AG10803 (cell line): ENCODE measurements around the gene LGALS8.
"Not testable (repeated sequence)": the region's sequence is repeated elsewhere in the genome, so short reads cannot be mapped to it uniquely, and the experiment has no call there.

ENCODE experiments used
- DNase-seq: peaks from one replicate; pipeline ENCODE4 v3.0.0; 2010; ENCODE audit warnings: low read depth
- H3K4me3 ChIP-seq: 2 replicates; pipeline ENCODE4 v1.5.1; 2011; ENCODE audit warnings: mild to moderate bottlenecking, low read length, control low read depth
- CTCF ChIP-seq: conservative IDR thresholded peaks from 2 replicates; pipeline ENCODE4 v1.5.1; 2011; ENCODE audit warnings: mild to moderate bottlenecking, low read length, control low read depth, inconsistent platforms

Gene LGALS8

GRCh38 chr1:236523704-236524141, at the start of gene LGALS8:
Gene LGALS8 (plus strand): TSS chr1:236523982. CDS start chr1:236526071, 2,089 bp downstream.
- H3K4me3 ChIP-seq: peak within 1 kb of the TSS; percentile 97
- TF ChIP-seq CTCF: no peak
- peak; percentile 84 for DNase-seq

- H3K4me3 ChIP-seq: no peak overlapping the region
- no peak for DNase-seq
- TF ChIP-seq CTCF: no peak
Observed at GRCh38 chr1:236476019-236476418, 47.8 kb upstream of the LGALS8 start.

- no peak overlapping the region for H3K4me3 ChIP-seq
- no peak for TF ChIP-seq CTCF
- DNase-seq: no peak
Observed at GRCh38 chr1:236480758-236481436, 42.9 kb upstream of the LGALS8 start.

- H3K4me3 ChIP-seq: no peak overlapping the region
- DNase-seq: no peak
- TF ChIP-seq CTCF: no peak
Observed at GRCh38 chr1:236484310-236484971, 39.3 kb upstream of the LGALS8 start.

- H3K4me3 ChIP-seq: no peak overlapping the region
- DNase-seq: no peak
Observed at GRCh38 chr1:236486356-236487002, 37.3 kb upstream of the LGALS8 start.

GRCh38 chr1:236489161-236489560, 34.6 kb upstream of the LGALS8 start:
- DNase-seq, H3K4me3 ChIP-seq: not testable (repeated sequence)

More at GRCh38 chr1:236486356-236487002, 37.3 kb upstream of the LGALS8 start:
- TF ChIP-seq CTCF: no peak

GRCh38 chr1:236489710-236490377, 33.9 kb upstream of the LGALS8 start:
- no peak overlapping the region for H3K4me3 ChIP-seq
- TF ChIP-seq CTCF: peak; percentile 56
- peak; percentile 56 for DNase-seq
